Upper lobe of right lung (tissue), 1 donor: ENCODE data around the gene CD4. TPM values are rescaled to one million over a fixed set of nuclear protein-coding genes. Genes with fewer than 3 reads are reported as not detected.
"Not testable (repeated sequence)": the region's sequence is repeated elsewhere in the genome, so short reads cannot be mapped to it uniquely, and the experiment has no call there.

Source experiments
- ATAC-seq: fragments of 200-7000 bp; cut with Tn5 transposase; one replicate; pipeline ENCODE4 v1.9.1; 2020; ENCODE audit warnings: mild to moderate bottlenecking, moderate library complexity
- DNase-seq: peaks from one replicate; pipeline ENCODE4 v3.0.0-alpha.2; 2020
- H3K27ac ChIP-seq: fragments of 200-600 bp; one replicate; pipeline ENCODE4 v1.8.0; 2022
- H3K27me3 ChIP-seq: fragments of 200-600 bp; one replicate; pipeline ENCODE4 v1.8.0; 2022; ENCODE audit warnings: mild to moderate bottlenecking
- H3K36me3 ChIP-seq: fragments of 200-600 bp; one replicate; pipeline ENCODE4 v1.8.0; 2022
- H3K4me1 ChIP-seq: fragments of 200-600 bp; one replicate; pipeline ENCODE4 v1.8.0; 2022
- H3K4me3 ChIP-seq: fragments of 200-600 bp; one replicate; pipeline ENCODE4 v1.8.0; 2022; ENCODE audit warnings: mild to moderate bottlenecking
- H3K9me3 ChIP-seq: fragments of 200-600 bp; one replicate; pipeline ENCODE4 v1.8.0; 2022
- intact Hi-C: fragments of 100-400 bp; cut with DNase I; formaldehyde crosslinking; loops from one replicate; pipeline ENCODE4 v1.11.0; 2022
- total RNA-seq: library from RNA; stranded (reverse); fragmentation: NEBNext Ultra II Directional; extraction: Animal tissue kit (Norgen Biotek cat#: 25700); gene quantifications from one replicate; pipeline ENCODE4 v1.2.1, GENCODE V29; 2021
- TF ChIP-seq, protein P1 (sequence below): fragments of 200-600 bp; IDR thresholded peaks from one replicate; pipeline ENCODE4 v1.8.0; 2022; ENCODE audit warnings: antibody characterized with exemption
- donor health status: DM: no; HTN: yes; CAD: no; lungs with severe emphysema.

Gene CD4
- total RNA-seq, 1 donor from 2014 or later: 67.6 TPM

DNA sequence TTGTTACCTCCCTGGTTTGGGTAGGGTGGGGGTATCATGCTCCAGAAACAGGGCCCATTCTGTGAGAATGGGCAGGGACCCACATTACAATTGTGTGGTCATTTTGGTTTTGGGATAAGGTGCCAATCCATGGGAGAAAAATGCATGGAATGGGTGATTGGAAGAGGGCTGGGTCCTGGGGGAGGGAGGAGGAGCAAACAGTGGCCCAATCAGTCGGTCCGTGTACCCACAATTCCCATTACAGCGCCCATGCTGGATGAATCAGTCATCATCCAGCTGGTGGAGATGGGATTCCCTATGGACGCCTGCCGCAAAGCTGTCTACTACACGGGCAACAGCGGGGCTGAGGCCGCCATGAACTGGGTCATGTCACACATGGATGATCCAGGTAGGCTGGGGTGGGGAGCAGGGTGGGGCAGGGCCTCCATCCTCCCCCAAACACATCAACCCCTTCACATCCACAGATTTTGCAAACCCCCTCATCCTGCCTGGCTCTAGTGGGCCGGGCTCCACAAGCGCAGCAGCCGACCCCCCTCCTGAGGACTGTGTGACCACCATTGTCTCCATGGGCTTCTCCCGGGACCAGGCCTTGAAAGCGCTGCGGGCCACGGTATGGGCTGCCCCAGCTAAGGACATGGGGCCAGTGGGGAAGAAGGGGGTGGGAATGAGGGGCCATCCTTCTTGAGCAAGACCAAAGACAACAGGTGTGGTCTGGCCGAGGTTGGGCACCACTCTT, 74.4 kb downstream of the CD4 start:
- DNase-seq (no peak), ATAC-seq (no peak)
- H3K9me3 ChIP-seq: no peaks in the 10 kb centered on the region
- no peak overlapping the region for H3K27ac ChIP-seq
- intact Hi-C loops: no loop called here
- TF ChIP-seq, protein P1, sequence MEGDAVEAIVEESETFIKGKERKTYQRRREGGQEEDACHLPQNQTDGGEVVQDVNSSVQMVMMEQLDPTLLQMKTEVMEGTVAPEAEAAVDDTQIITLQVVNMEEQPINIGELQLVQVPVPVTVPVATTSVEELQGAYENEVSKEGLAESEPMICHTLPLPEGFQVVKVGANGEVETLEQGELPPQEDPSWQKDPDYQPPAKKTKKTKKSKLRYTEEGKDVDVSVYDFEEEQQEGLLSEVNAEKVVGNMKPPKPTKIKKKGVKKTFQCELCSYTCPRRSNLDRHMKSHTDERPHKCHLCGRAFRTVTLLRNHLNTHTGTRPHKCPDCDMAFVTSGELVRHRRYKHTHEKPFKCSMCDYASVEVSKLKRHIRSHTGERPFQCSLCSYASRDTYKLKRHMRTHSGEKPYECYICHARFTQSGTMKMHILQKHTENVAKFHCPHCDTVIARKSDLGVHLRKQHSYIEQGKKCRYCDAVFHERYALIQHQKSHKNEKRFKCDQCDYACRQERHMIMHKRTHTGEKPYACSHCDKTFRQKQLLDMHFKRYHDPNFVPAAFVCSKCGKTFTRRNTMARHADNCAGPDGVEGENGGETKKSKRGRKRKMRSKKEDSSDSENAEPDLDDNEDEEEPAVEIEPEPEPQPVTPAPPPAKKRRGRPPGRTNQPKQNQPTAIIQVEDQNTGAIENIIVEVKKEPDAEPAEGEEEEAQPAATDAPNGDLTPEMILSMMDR: no peak
- peaks cover 10% of the 10 kb centered on the region for H3K4me1 ChIP-seq
- H3K27me3 ChIP-seq: no peaks in the 10 kb centered on the region
- peaks cover 62% of the 10 kb centered on the region for H3K36me3 ChIP-seq
- H3K4me3 ChIP-seq: no peak overlapping the region

DNA sequence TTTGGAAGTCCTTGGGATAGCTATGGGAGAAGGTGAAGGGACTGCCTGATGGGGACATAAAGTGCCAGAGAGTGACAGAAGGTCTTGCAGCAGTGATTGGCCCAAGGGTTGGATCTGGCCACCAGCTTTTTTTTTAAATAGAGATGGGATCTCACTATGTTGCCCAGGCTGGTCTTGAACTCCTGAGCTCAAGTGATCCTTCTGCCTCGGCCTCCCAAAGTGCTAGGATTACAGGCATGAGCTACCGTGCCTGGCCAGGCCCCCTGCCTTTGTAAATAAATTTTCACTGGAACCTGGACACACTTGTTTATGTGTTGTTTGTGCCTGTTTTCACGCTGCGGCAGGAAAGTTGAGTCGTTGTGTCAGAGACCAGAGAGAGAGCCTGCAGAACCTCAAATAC, 76.0 kb downstream of the CD4 start:
- H3K27me3 ChIP-seq, DNase-seq, H3K9me3 ChIP-seq, ATAC-seq, H3K27ac ChIP-seq, intact Hi-C loops, H3K4me3 ChIP-seq: not testable (repeated sequence)
- Histone ChIP-seq H3K4me1 (peaks cover 21% of the 10 kb centered on the region), H3K36me3 (peaks cover 59% of the 10 kb centered on the region)

DNA sequence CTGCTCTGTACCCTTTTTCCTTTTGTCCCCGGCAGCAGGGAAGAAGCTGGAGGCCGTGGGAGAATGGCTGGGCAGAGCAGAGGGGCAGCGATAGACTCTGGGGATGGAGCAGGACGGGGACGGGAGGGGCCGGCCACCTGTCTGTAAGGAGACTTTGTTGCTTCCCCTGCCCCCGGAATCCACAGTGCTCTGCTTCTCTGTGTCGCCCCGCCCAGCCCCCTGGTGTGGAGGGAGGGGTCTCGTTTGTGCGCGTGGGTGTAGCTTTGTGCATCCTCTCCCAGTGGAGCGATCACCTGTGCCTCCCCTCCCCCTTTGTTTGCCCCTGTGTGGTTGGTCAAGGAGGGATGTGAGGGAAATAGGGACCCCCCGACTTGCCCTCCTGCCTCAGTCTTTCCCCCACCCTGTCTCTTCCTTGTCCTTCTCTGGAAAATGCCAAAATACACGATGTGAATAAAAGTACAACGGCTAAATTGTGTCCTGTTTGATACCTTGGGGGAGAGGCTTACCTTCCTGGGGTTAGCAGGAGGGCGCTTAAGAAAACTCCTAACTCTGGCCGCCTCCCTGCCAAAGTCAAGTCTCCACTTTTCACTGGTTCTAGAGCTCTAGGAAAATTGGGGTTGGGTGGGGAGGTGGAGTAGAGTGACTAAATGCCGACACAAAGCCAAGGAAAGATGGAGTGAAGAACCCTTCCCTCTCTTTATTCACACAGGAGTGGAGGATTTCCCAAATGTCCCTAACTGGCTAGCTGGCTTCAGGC, 77.0 kb downstream of the CD4 start:
- Histone ChIP-seq H3K4me3 (peak overlapping the region; percentile 100), H3K27me3 (no peaks in the 10 kb centered on the region), H3K27ac (peak overlapping the region; percentile 96), H3K9me3 (no peaks in the 10 kb centered on the region), H3K4me1 (peaks cover 31% of the 10 kb centered on the region), H3K36me3 (peaks cover 59% of the 10 kb centered on the region)
- intact Hi-C loops: no loop called here
- ATAC-seq (no peak), DNase-seq (no peak)
- TF ChIP-seq, protein P1: no peak

DNA sequence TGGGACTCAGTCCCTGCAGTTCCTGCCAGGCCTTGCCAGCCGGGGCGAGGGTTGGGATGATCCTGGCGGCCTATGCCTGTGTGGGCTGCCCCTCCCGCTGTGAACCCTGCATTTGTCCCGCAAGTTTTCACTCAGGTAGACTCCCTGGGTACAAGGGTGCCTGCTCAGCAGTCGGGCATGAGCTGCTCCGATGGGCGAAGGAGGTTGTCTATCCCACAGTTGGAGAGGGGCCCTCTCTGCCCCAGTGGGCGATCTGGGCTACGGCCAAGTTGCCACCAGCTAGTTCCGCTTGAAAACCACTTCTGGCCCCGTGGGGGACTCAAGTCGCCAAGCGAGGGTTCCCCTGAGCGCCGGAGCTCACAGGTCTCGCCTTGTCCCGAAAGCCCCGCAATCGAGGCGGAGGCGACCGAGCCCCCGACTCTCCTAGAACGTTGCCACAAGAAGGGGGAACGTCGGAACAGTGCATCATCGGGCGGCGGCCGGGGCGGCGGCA, 77.6 kb downstream of the CD4 start:
- peak; percentile 17 for ATAC-seq

DNA sequence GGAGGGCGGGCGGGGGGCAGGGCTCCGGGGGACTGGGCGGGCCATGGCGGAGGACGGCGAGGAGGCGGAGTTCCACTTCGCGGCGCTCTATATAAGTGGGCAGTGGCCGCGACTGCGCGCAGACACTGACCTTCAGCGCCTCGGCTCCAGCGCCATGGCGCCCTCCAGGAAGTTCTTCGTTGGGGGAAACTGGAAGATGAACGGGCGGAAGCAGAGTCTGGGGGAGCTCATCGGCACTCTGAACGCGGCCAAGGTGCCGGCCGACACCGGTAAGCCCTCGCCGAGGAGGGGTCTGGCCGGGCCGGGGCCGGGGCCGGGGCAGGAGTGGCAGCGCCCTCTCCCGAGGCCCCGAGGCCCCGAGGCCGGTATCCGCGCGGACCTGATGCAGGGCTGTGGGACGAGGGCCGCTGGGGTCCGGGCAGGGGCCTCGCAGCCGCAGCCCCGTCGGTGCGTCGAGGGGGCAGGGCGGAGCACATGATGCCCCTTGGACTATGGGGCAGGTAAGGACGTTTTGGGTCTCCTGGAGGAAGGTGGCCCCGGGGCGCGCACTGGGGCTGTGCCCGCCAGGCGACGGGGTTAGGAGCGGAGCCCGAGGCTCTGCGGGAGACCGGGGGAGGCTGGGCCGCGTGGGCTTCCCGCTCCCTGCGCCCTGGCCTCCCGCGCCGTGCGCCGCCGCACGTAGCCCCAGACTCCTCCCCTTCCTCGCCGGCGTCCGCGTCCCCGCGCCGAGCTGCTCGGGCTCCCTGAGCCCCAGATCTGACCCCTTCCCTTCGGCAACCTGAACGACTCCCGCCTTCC, 78.3 kb downstream of the CD4 start, which contains the start of gene TPI1:
Gene TPI1 (plus strand): TSS at position 119 of the 798 bp plus-strand sequence. CDS start 36 bp downstream, at position 155.
- H3K4me1 ChIP-seq: peaks cover 39% of the 10 kb centered on the region
- peak within 1 kb of the TSS; percentile 100 for H3K4me3 ChIP-seq
- TF ChIP-seq, protein P1: no peak
- peak within 1 kb of the TSS; percentile 96 for H3K27ac ChIP-seq
- ATAC-seq (peak; percentile 85), DNase-seq (peak; percentile 93)
- intact Hi-C loops: no loop called here
- no peaks in the 10 kb centered on the region for H3K9me3 ChIP-seq
- peaks cover 51% of the 10 kb centered on the region for H3K36me3 ChIP-seq
- H3K27me3 ChIP-seq: no peaks in the 10 kb centered on the region

More for the DNA sequence above, 77.6 kb downstream of the CD4 start:
- peak overlapping the region; percentile 100 for H3K4me3 ChIP-seq
- H3K9me3 ChIP-seq: no peaks in the 10 kb centered on the region
- peaks cover 56% of the 10 kb centered on the region for H3K36me3 ChIP-seq
- TF ChIP-seq, protein P1: no peak
- no peak for DNase-seq
- peak overlapping the region; percentile 96 for H3K27ac ChIP-seq
- H3K27me3 ChIP-seq: no peaks in the 10 kb centered on the region
- H3K4me1 ChIP-seq: peaks cover 37% of the 10 kb centered on the region
- intact Hi-C loops: no loop called here
